HG03103 (cell line): ENCODE measurements around the gene SLC35E1.
"Not testable (repeated sequence)": the region's sequence is repeated elsewhere in the genome, so short reads cannot be mapped to it uniquely, and the experiment has no call there.

Source experiments
- ATAC-seq: cut with Tn5 transposase; IDR thresholded peaks from one replicate; pipeline ENCODE4 v1.9.1; 2021; ENCODE audit warnings: low read depth; ENCODE audit not compliant: unreplicated experiment

Gene SLC35E1

DNA sequence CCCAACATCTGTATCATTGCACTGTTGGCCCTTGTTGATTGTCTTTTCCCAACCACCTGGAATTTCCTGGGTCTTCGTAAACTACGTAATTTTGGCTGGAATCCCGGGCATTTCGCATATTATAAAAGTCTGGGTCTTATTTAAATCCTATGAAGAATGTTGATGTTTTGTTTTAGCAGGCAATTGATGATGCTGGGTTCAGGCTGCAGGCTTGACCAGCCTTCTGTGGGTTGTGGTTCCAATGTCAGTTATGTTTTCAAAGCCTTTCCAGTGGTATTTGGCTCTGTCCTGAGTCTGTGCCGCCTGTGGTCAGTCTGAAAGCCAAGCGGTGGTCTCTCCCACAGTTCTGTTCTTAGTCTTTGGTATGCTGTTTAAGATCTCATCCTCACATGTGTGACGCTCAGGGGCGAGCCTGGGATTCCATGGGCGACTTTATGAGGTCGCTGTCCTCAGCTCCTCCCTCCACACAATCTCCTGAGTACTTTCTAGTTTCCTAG lies 12.4 kb downstream of the SLC35E1 start:
- no peak for ATAC-seq

- ATAC-seq: no peak
Observed at GRCh38 chr19:16554776-16555175, 17.4 kb downstream of the SLC35E1 start.

GRCh38 chr19:16551902-16552301 lies 20.3 kb downstream of the SLC35E1 start:
- ATAC-seq: not testable (repeated sequence)

GRCh38 chr19:16548956-16549355 lies 23.3 kb downstream of the SLC35E1 start:
- ATAC-seq: no peak

DNA sequence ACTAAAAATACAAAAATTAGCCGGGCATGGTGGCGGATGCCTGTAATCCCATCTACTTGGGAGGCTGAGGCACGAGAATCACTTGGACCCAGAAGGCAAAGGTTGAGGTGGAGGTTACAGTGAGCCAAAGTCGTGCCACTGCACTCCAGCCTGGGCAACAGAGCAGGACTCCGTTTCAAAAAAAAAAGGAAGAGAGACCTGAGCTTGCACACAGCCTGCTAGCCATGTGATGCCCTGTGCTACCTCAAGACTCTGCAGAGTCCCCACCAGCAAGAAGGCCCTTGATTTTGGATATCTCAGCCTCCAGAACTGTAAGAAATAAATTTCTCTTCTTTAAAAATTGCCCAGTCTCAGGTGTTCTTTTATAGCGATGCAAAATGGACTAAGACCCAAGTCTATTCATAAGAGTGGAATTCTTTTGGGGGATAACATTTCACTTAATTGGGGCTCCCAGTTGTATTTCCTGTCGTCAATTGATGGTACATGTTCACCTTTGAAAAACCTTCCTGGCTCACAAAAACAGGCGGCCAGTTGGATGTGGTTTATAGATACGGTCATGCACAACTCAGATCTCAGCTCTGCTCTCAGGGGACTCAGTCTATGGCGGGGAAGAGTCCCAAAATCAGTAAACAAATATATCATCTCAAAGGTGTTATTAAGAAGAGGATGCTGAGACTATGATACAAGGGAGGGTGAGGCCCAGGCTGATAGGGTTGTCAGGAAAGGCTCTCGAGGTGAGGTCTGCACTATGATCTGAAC lies 27.6 kb downstream of the SLC35E1 start:
- ATAC-seq: no peak

DNA sequence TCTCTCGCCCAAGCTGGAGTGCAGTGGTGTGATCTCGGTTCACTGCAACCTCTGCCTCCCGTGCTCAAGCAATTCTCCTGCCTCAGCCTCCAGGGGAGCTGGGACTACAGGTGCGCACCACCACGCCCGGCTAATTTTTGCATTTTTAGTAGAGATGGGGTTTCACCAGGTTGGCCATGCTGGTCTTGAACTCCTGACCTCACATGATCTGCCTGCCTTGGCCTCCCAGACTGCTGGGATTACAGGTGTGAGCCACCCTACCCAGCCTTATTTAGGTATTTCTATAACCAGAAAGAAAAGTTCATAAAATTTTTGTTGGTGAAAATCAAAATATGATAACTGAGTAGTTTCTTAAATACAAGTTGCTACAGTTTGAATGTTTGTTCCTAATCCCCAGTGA lies 28.5 kb downstream of the SLC35E1 start:
- ATAC-seq: not testable (repeated sequence)

DNA sequence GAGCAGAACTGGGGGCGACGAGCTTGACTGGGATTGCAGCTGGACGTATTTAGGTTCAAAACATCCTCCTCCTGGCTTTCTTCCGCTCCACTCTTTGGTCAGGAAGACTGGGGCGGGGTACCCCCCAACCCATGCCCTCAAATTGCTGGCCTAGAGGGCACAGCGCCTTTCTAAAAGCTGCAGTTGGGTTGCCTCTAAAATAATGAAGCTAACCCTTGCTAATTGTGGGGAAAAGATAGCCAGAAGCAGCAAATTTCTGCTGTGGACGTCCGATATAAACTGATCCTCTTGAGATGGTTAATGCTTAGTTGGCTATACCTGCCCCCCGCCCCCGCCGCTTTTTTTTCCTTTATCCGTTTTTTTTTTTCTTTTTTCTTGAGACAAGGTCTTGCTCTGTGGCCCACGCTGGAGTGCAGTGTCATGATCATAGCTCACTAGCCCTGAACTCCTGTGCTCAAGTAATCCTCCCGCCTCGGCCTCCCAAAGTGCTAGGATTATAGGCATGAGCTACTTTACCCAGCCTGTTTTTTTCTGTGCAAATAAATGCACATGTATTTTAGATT lies 29.2 kb downstream of the SLC35E1 start:
- ATAC-seq: no peak

DNA sequence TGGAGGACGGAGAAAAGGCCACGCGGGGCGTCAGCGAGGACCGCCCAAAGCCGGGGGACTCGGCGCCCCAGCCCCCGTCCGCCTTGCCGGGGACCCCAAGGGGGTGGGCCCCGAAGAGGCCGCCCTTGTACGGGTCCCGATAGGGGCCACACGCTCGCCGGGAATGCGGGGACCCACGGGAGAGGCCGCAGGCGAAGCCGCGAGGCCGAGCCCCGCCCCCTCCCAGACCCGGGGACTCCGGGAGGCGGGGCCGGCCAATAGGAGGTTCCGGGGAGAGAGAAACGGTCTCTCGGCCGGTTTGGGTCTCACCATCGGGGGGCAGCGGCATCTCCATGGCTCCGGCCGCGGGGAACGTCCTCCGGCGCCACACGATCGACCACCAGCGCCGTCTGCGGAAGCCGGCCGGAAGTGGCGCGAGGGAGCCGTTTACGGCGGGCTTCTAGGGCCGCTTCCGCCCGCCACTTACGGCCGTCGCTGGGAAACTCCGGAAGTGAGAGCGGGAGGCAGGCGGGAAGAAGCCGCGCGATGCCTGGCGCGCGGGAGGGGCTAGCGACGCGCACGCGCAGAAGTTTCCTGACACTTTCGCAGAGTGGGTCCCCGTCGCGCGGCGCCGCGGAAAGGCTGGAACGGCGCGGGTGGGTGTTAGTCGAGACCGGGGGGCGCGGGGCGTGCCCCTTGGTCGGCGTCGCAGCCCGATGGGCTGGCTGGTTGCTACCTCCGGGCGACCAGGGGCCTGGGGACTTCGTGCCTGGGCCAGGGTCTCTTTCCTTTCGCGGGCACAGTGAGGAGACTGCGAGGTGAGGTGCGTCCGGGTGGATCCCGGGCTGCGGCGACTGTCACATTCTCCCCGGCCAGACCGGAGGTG lies 29.9 kb downstream of the SLC35E1 start, which contains the start of gene CHERP:
CHERP (minus strand) TSS at position 393 of the 865 bp plus-strand sequence; CDS start at position 334, 59 bp downstream.
- ATAC-seq: peak; percentile 64

DNA sequence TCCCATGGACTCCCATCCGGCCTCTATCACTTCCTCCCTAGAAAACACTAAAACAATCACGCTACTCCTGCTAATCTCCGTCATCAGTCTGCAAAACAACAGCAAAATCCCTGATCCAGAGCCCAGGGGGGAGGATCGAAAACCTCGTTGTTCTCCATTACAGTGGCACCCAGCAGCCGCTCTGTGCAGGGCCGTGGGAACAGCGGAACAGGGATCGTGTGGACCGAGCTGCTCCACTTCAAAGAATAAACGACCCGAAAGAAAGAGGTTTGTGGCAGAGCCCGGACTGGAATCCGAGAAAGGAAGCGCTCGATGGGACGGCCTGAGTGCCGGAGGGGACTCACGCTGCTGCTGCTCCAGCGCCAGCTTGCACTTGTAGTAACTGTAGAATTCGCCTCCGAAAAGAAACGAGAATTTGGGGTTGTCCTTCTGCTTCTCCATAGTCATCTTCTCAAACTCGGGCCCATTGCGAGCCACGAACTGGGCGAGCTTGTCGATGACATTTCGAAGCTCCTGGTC lies 30.6 kb downstream of the SLC35E1 start:
- ATAC-seq: no peak

DNA sequence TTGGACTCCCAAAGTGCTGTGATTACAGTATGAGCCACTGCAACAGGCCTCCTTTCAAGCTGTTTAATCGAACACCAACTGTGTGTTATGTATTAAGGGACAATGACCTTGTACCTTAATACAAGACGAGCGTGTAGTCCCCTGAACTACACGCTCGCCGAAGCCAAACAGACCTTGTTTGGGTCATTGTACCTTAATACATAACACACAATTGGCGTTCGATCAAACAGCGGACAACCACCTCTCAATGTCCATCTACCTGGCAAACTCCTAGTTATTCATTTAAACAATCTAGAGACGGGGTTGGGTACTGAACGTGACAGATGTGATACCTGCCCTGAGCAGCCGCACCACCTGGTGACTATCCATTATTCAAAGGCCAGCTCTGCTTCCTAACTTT lies 31.3 kb downstream of the SLC35E1 start:
- no peak for ATAC-seq

DNA sequence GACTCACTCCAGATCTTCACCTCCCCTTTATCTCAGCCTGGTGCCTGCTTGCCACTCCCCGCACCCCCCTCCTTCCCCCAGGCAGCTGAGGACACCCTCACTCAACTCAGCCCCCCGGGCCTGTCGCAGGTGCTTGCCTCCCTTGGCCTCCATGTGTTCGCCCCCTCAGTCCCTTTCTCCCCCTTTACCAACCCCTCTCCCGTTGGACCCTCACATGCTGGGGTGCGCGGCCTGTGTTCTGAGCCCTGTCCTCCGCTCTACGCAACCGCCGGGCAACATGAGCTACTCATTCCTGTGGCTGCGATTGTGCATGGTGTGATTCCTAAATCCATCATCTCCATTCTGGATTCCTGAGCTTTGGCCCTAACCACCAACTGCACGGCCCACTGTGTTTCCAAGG lies 35.1 kb downstream of the SLC35E1 start:
- ATAC-seq: no peak

DNA sequence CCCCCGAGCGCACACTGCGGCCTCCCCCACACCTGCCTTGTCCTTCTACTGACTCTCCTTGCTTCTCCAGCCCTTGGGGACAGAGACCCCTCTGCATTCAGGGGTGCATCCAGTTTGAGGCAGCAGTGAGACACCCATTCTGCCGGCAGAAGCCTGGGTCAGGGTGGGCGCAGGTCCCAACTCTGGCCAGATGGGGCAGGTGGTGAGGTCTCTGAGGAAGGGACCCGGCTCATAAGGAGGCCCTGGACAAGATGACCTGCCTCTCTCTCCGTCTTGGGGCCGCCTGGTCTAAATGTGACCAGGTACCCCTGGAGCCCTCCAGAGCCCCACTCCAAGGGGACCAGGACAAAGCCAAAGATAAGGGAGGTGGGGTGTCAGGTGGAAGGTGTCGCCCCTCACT lies 36.1 kb downstream of the SLC35E1 start:
- ATAC-seq: no peak

GRCh38 chr19:16535381-16535780 lies 36.8 kb downstream of the SLC35E1 start:
- no peak for ATAC-seq

DNA sequence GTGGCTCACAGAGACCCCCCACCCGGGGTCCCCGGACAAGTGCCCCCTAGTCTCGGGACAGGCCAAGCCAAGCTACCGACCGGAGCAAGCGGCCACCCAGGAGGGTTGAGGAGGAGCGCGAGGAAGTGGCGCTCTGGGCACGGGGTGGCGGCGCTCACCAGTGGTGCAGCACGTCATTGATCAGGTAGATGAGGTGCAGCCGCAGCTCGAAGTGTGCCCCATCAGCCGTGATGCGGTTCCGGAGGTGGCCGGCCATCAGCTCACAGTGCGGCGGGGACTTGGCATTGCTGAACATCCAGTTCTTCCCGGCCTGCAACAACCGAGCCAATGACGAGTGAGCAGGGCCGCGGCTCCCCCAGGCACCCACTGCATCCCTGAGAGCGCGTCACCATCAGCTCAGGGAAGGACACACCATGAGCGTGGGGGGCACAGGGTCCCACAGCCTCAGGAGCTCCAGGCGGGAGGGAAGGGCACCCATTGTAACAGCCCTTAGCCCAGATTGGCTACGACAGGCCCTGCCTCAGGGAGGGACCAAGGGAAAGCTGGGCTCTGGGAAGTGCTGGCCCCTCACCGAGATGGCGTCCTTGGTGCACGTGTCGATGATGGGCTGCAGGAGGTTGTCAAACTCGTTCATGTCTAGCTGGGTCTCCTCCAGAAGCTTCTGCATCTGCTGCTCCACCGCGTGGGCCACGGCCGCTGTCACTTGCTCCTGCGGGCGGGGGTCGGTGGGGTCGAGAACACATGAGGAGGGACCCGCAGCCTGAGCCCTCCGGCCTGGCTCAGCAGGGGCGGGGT lies 39.6 kb downstream of the SLC35E1 start:
- no peak for ATAC-seq

- no peak for ATAC-seq
Observed at GRCh38 chr19:16531380-16531669, 40.9 kb downstream of the SLC35E1 start.

GRCh38 chr19:16530540-16531379 lies 41.5 kb downstream of the SLC35E1 start:
- no peak for ATAC-seq

GRCh38 chr19:16529466-16530144 lies 42.6 kb downstream of the SLC35E1 start:
- no peak for ATAC-seq

- no peak for ATAC-seq
Observed at GRCh38 chr19:16527971-16528521, 44.2 kb downstream of the SLC35E1 start.
